K562 (cell line): ENCODE measurements around the gene CPNE1. TPM values are rescaled to one million over a fixed set of nuclear protein-coding genes. Genes with fewer than 3 reads are reported as not detected.

Experiments used
- FOS ChIP-seq: IDR thresholded peaks from 3 replicates; pipeline ENCODE4 v1.6.1; 2011; ENCODE audit not compliant: insufficient read length; ENCODE audit errors: extremely low read depth
- HNRNPH1 ChIP-seq: fragments of 200-400 bp; formaldehyde crosslinking; optimal IDR thresholded peaks from 2 replicates; pipeline ENCODE3; 2017; ENCODE audit warnings: low read depth, mild to moderate bottlenecking, low read length, moderate library complexity
- MGA ChIP-seq: fragments of 450-650 bp; IDR thresholded peaks from 2 replicates; pipeline ENCODE4 v1.6.1; 2016; ENCODE audit warnings: mild to moderate bottlenecking, moderate library complexity
- PHB2 ChIP-seq: fragments of 450-650 bp; IDR thresholded peaks from 2 replicates; pipeline ENCODE4 v1.6.1; 2017; ENCODE audit warnings: low read depth
- RHOXF2B ChIP-seq: fragments of 250-450 bp; sonication (Bioruptor Pico); conservative IDR thresholded peaks from 2 replicates; pipeline ENCODE4 v1.5.1; 2021
- SRSF1 ChIP-seq: fragments of 200-400 bp; formaldehyde crosslinking; IDR thresholded peaks from 2 replicates; pipeline ENCODE4 v1.6.1; 2017; ENCODE audit warnings: mild to moderate bottlenecking, low read depth, low read length, moderate library complexity
- ZNF174 ChIP-seq: fragments of 250-450 bp; sonication (Bioruptor Pico); IDR thresholded peaks from 2 replicates; pipeline ENCODE4 v1.4.0; 2020; ENCODE audit warnings: mild to moderate bottlenecking
- ZNF3 ChIP-seq: fragments of 250-450 bp; sonication (Bioruptor Pico); IDR thresholded peaks from 2 replicates; pipeline ENCODE4 v1.5.0; 2021; ENCODE audit warnings: mild to moderate bottlenecking, moderate library complexity
- ZNF511 ChIP-seq: sonication (generic); formaldehyde crosslinking; IDR thresholded peaks from 2 replicates; pipeline ENCODE4 v1.8.0; 2022; ENCODE audit warnings: mild to moderate bottlenecking, missing genetic modification reagents
- polyA plus RNA-seq, 8 experiments: library from polyadenylated mRNA; depleted of rRNA in 4 of 8; stranded (reverse) in 5 of 8; unstranded in 3 of 8; fragments of >200 nt; fragmentation: Nextera tagmentation in 2 of 8; fragmentation: Illumina TruSeq in 1 of 8; extraction: Ambion mirVana in 2 of 8; extraction: Trizol in 1 of 8; gene quantifications; 2 replicates each; pipeline versions ENCODE4 v1.2.1 to v1.2.3, GENCODE V29; 2011 to 2014; ENCODE audit warnings: inconsistent platforms in 1 of 8, missing spikeins in 1 of 8
- total RNA-seq, 7 experiments: library from RNA; depleted of rRNA in 6 of 7; stranded (reverse); fragments of >200 nt in 6 of 7; fragmentation: Illumina TruSeq in 2 of 7; extraction: Trizol in 2 of 7; gene quantifications; 2 replicates each; pipeline versions ENCODE4 v1.2.1 to v1.2.3, GENCODE V29; 2011 to 2021; ENCODE audit warnings: low replicate concordance in 1 of 7
- TF ChIP-seq, protein P1 (sequence below): IDR thresholded peaks from 2 replicates; pipeline ENCODE4 v1.6.1; 2014; ENCODE audit warnings: antibody characterized with exemption
- TF ChIP-seq, protein P2 (sequence below): fragments of 250-450 bp; sonication (Bioruptor Pico); IDR thresholded peaks from 2 replicates; pipeline ENCODE4 v1.6.1; 2021; ENCODE audit warnings: mild to moderate bottlenecking
- TF ChIP-seq, protein P3 (sequence below): fragments of 250-450 bp; sonication (Bioruptor Pico); IDR thresholded peaks from 2 replicates; pipeline ENCODE4 v1.5.1; 2021; ENCODE audit warnings: mild to moderate bottlenecking

The CPNE1 gene
- total and polyA plus RNA-seq, 9 of the 15 experiments (the other 6 are each of a cell fraction or from before 2014, with no cell fraction given) = 42.1 to 102 (median 56.0) TPM

- TF ChIP-seq MGA (no peak), ZNF511 (CRISPR knock-in tag) (0 out of 2 replicates have a peak, but pooled peaks have one; percentile 46), ZNF3 (CRISPR knock-in tag) (no peak), ZNF174 (CRISPR knock-in tag) (no peak), SRSF1 (no peak), PHB2 (no peak), HNRNPH1 (no peak), FOS (no peak), RHOXF2B (CRISPR knock-in tag) (no peak)
- TF ChIP-seq, protein P1, sequence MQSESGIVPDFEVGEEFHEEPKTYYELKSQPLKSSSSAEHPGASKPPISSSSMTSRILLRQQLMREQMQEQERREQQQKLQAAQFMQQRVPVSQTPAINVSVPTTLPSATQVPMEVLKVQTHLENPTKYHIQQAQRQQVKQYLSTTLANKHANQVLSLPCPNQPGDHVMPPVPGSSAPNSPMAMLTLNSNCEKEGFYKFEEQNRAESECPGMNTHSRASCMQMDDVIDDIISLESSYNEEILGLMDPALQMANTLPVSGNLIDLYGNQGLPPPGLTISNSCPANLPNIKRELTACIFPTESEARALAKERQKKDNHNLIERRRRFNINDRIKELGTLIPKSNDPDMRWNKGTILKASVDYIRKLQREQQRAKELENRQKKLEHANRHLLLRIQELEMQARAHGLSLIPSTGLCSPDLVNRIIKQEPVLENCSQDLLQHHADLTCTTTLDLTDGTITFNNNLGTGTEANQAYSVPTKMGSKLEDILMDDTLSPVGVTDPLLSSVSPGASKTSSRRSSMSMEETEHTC = 0 out of 2 replicates have a peak, but pooled peaks have one; percentile 18
- TF ChIP-seq, protein P2, sequence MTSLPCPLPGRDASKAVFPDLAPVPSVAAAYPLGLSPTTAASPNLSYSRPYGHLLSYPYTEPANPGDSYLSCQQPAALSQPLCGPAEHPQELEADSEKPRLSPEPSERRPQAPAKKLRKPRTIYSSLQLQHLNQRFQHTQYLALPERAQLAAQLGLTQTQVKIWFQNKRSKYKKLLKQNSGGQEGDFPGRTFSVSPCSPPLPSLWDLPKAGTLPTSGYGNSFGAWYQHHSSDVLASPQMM (CRISPR knock-in tag) = no peak
- TF ChIP-seq, protein P3, sequence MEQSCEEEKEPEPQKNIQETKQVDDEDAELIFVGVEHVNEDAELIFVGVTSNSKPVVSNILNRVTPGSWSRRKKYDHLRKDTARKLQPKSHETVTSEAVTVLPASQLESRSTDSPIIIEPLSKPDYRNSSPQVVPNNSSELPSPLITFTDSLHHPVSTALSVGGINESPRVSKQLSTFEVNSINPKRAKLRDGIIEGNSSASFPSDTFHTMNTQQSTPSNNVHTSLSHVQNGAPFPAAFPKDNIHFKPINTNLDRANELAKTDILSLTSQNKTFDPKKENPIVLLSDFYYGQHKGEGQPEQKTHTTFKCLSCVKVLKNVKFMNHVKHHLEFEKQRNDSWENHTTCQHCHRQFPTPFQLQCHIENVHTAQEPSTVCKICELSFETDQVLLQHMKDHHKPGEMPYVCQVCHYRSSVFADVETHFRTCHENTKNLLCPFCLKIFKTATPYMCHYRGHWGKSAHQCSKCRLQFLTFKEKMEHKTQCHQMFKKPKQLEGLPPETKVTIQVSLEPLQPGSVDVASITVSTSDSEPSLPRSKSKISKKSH (CRISPR knock-in tag) = no peak
These were observed 34.6 kb upstream of the CPNE1 start, which contains the start of the genes NFS1 and ROMO1 (continued) for GRCh38 chr20:35699127-35699956.
